K562 (cell line): ENCODE measurements around the gene MYADML2. TPM values are rescaled to one million over a fixed set of nuclear protein-coding genes. Genes with fewer than 3 reads are reported as not detected.

ENCODE experiments used
- BCL6 ChIP-seq: fragments of 250-450 bp; sonication (Bioruptor Pico); IDR thresholded peaks from 2 replicates; pipeline ENCODE4 v1.4.0; 2020
- CBX5 ChIP-seq: IDR thresholded peaks from 2 replicates; pipeline ENCODE4 v1.6.1; 2014; ENCODE audit warnings: low read depth, borderline replicate concordance
- CHCHD3 ChIP-seq: fragments of 250-450 bp; sonication (Bioruptor Pico); IDR thresholded peaks from 2 replicates; pipeline ENCODE4 v2.1.2; 2022; ENCODE audit warnings: mild to moderate bottlenecking
- EP300 ChIP-seq: IDR thresholded peaks from 2 replicates; pipeline ENCODE4 v1.6.1; 2012; ENCODE audit warnings: low read length, improper control_type of control experiment
- ETV6 ChIP-seq, 3 experiments: fragments of 150-350 bp in 1 of 3; sonication (generic) in 1 of 3; formaldehyde crosslinking in 1 of 3; IDR thresholded peaks; 2 replicates each; pipeline versions ENCODE4 v1.6.1 to v1.8.0; 2014 to 2022; ENCODE audit warnings: borderline replicate concordance in 2 of 3, low read depth in 2 of 3, antibody characterized with exemption in 1 of 3, low read length in 1 of 3, mild to moderate bottlenecking in 1 of 3, missing genetic modification reagents in 1 of 3
- FOXP1 ChIP-seq: sonication (generic); formaldehyde crosslinking; IDR thresholded peaks from 2 replicates; pipeline ENCODE4 v1.8.0; 2022; ENCODE audit warnings: mild to moderate bottlenecking, missing genetic modification reagents
- MAFG ChIP-seq: fragments of 450-650 bp; conservative IDR thresholded peaks from 2 replicates; pipeline ENCODE4 v1.6.1; 2016; ENCODE audit warnings: missing genetic modification characterization, missing compliant biosample characterization
- MBD1 ChIP-seq: fragments of 250-450 bp; sonication (Bioruptor Pico); IDR thresholded peaks from 2 replicates; pipeline ENCODE4 v1.8.0; 2022; ENCODE audit warnings: inconsistent platforms
- NCOA1 ChIP-seq: fragments of 450-650 bp; IDR thresholded peaks from 2 replicates; pipeline ENCODE4 v1.6.1; 2016; ENCODE audit warnings: low read depth
- NUFIP1 ChIP-seq: fragments of 450-650 bp; IDR thresholded peaks from 2 replicates; pipeline ENCODE4 v1.6.1; 2018; ENCODE audit not compliant: partially characterized antibody
- POLR2H ChIP-seq: IDR thresholded peaks from 2 replicates; pipeline ENCODE4 v1.6.1; 2016; ENCODE audit warnings: missing genetic modification characterization, low read depth, mild to moderate bottlenecking, control low read depth, missing compliant biosample characterization, moderate library complexity
- PPARD ChIP-seq: fragments of 250-450 bp; sonication (Bioruptor Pico); IDR thresholded peaks from 2 replicates; pipeline ENCODE4 v1.8.0; 2022; ENCODE audit warnings: inconsistent platforms, mild to moderate bottlenecking, moderate library complexity
- RAD51 ChIP-seq: fragments of 450-650 bp; IDR thresholded peaks from 2 replicates; pipeline ENCODE4 v1.7.1; 2016; ENCODE audit warnings: low read depth, mild to moderate bottlenecking, borderline replicate concordance
- RERE ChIP-seq: sonication (generic); formaldehyde crosslinking; IDR thresholded peaks from 2 replicates; pipeline ENCODE4 v1.8.0; 2023; ENCODE audit warnings: missing genetic modification reagents, mild to moderate bottlenecking, borderline replicate concordance
- SREBF1 ChIP-seq: fragments of 150-350 bp; IDR thresholded peaks from 2 replicates; pipeline ENCODE4 v1.6.1; 2014; ENCODE audit warnings: antibody characterized with exemption, low read depth, low read length, borderline replicate concordance
- SRSF9 ChIP-seq: fragments of 200-400 bp; formaldehyde crosslinking; IDR thresholded peaks from 2 replicates; pipeline ENCODE4 v1.6.1; 2017; ENCODE audit warnings: low read depth, low read length, borderline replicate concordance
- USF2 ChIP-seq: sonication (generic); formaldehyde crosslinking; IDR thresholded peaks from 2 replicates; pipeline ENCODE4 v1.5.0; 2020; ENCODE audit warnings: missing genetic modification reagents
- ZFP30 ChIP-seq: fragments of 250-450 bp; sonication (Bioruptor Pico); IDR thresholded peaks from 2 replicates; pipeline ENCODE4 v1.8.0; 2022; ENCODE audit warnings: moderate library complexity, mild to moderate bottlenecking, inconsistent platforms, borderline replicate concordance
- ZNF655 ChIP-seq: fragments of 250-450 bp; sonication (Bioruptor Pico); IDR thresholded peaks from 2 replicates; pipeline ENCODE4 v1.5.0; 2021
- polyA plus RNA-seq, 8 experiments: library from polyadenylated mRNA; depleted of rRNA in 4 of 8; stranded (reverse) in 5 of 8; unstranded in 3 of 8; fragments of >200 nt; fragmentation: Nextera tagmentation in 2 of 8; fragmentation: Illumina TruSeq in 1 of 8; extraction: Ambion mirVana in 2 of 8; extraction: Trizol in 1 of 8; gene quantifications; 2 replicates each; pipeline versions ENCODE4 v1.2.1 to v1.2.3, GENCODE V29; 2011 to 2014; ENCODE audit warnings: inconsistent platforms in 1 of 8, missing spikeins in 1 of 8
- total RNA-seq, 7 experiments: library from RNA; depleted of rRNA in 6 of 7; stranded (reverse); fragments of >200 nt in 6 of 7; fragmentation: Illumina TruSeq in 2 of 7; extraction: Trizol in 2 of 7; gene quantifications; 2 replicates each; pipeline versions ENCODE4 v1.2.1 to v1.2.3, GENCODE V29; 2011 to 2021; ENCODE audit warnings: low replicate concordance in 1 of 7

MYADML2 gene
- total and polyA plus RNA-seq, 9 of the 15 experiments (the other 6 are each of a cell fraction or from before 2014, with no cell fraction given) = not detected

- no peak for TF ChIP-seq ZNF655 (CRISPR knock-in tag)
- TF ChIP-seq NUFIP1 = no peak
- TF ChIP-seq EP300 = no peak
- no peak for TF ChIP-seq MAFG (tag)
- no peak for TF ChIP-seq USF2 (CRISPR knock-in tag)
- peak; percentile 41; the same call in 1 of the 2 replicates for TF ChIP-seq NCOA1
- TF ChIP-seq SREBF1 = no peak
- TF ChIP-seq POLR2H (tag) = no peak
- TF ChIP-seq FOXP1 (CRISPR knock-in tag) = no peak
- TF ChIP-seq ZFP30 (CRISPR knock-in tag) = no peak
- TF ChIP-seq PPARD (CRISPR knock-in tag) = no peak
- no peak for TF ChIP-seq RAD51
- TF ChIP-seq CHCHD3 (CRISPR knock-in tag) = no peak
- TF ChIP-seq ETV6 (IDR thresholded peaks at IDR 0.05; ENCODE audit: borderline replicate concordance in 1 of 2, low read depth in 2 of 2, low read length in 1 of 2) = no peak
- no peak for TF ChIP-seq ETV6 (CRISPR knock-in tag; IDR thresholded peaks at IDR 0.05; ENCODE audit: borderline replicate concordance)
- no peak for TF ChIP-seq MBD1 (CRISPR knock-in tag)
- no peak for TF ChIP-seq SRSF9
- TF ChIP-seq RERE (CRISPR knock-in tag) = no peak
- TF ChIP-seq BCL6 (CRISPR knock-in tag) = no peak
- TF ChIP-seq CBX5 = no peak
Observed at GRCh38 chr17:81926451-81927151, 20.4 kb downstream of the MYADML2 start (continued).
